Stimulated activated CD4-positive, alpha-beta T cell treated with anti-CD3 and anti-CD28 coated beads, Interleukin-2, amount 100 ng/mL, for 24 hours (primary cell): ENCODE data around the gene SCP2.

Source experiments
- DNase-seq, 2 donors: peaks; one replicate each; pipeline ENCODE4 v3.0.0-alpha.2; 2020

Gene SCP2

DNA sequence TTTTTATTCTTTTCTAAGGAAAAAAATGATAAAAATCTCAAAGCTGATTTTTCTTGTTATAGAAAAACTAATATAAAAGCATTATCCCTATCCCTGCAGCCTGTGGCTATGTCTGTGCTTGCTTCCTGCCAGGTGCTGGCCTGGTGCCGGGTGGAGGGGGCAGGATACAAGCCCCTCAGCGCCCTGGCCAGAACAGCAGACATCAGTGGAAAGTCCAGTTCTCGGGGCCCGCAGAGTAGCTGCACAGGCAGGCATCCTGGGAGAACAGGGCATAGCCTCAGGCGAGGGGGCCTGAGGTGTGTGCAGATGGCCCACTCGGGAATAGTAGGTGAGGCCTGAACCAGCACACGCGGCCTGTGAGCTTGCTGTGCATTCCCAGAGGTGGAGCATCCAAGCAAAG lies 158.3 kb downstream of the SCP2 start:
- DNase-seq = no peak

GRCh38 chr1:53086491-53087070 lies 159.5 kb downstream of the SCP2 start:
- DNase-seq = no peak

DNA sequence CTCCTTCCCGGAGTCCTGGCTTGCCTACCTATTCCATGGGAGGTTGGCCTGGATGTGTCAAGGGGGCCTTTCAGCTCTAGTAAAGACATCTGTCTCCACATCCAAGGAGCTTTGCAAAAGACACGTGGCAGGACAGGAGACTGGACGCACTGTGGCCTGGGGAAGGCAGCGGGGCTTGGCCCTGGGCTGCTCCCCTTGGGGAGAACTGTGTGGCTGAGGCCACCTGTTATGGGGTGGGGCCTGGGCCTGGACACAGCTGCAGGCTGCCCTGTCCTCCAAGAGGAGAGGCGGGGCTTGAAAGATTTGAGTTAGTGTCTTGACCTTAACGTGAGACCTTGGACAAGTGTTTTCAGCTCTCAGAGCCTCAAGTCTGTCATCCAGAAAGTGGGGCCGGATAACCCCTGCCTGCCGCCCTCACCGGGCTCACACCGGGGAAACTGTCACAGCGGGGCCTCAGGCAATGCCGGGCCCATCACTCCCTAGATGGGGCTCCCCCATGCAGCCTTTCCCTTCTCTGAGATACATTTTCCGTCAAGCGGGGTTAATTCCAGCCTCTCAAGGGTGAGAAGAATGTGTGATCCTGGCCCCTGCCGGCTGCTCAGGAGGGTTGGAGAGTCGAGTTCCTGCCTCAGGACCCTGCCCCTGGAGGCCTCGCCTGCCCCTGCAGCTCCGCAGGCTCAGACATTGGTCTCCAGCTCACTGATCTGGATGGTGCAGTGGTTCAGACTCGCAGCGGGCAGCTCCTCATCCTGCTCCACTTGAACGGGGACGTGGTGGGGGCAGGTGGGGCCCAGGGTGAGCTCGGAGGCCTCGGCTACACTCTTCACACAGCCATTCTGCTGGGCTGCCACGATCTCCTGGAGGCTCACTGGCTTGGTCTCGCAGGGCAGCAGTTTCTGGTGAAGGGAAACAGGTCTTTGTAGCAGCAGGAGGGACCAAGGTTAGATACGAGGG lies 160.5 kb downstream of the SCP2 start:
- no peak for DNase-seq

- DNase-seq = no peak
Observed at GRCh38 chr1:53088616-53089300, 161.7 kb downstream of the SCP2 start.

DNA sequence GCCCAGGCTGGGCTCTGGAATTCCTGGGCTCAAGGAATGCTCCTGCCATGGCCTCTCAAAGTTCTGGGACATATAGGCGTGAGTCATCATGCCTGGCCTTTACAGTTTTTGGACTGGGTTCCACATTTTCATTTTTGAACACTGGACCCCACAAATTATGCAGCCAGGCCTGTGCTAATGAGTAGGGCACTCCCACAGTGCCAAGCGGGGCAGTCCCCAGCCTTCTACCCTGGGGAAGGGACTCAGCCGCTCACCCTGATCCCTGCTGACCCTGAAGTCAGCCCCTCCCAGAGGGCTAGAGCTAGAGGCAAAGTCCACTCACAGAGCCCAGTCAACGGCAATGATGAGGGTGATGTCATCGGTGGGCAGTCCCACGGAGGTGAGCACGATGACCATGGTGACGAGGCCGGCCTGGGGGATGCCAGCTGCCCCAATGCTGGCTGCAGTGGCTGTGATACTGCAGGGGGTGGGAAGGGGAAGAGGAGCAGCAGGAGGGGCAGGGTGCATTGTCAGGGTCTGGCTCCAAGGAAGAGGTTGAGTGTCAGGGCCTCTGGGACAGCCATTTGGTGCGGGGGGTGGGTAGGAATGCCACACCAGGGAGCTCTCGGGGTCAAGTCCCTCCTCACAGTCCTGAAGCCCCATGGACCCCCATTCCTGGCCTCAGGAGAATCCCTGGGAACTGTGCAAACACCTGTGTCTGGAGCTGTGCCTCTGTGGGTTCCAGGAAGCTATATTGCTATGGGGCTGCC lies 162.6 kb downstream of the SCP2 start:
- DNase-seq = no peak

- DNase-seq = no peak
Observed at GRCh38 chr1:53090227-53091147, 163.4 kb downstream of the SCP2 start.

DNA sequence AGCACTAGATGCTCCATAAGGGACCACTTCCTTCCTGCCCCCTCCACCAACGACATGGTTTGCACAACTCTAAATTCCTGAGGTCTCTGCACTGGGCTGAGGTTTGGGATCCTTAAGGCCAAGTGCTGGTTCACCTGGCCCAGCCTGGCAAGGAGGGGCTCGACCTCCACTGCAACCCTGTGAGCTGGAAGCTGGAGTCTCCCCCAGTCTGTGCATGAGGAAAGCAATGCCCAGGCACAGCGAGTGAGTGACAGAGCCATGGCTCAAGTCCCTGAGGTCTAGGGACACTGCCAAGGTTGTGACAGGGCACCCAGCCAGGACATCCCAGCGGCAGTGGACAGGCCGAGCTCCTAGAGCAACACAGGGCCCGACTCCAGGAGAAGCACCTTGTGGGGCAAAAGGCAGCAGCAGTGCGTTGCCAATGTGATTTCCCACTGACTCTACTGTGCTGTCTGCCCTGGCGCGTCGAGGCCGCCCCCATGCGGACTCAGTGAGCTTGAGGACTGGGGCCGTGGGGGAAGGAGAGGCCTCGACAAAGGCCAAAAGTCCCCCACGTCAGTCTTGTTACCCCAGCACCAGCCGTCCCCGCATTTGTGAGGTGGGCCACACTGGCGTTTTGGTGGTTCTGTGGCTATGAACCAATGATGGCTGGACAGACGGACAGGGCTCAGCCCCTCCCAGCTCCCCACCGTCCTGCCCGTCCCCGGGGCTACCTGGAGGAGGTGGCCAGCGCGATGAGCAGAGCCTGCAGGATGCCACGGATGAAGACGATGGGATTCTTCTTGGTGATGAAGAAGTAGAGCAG lies 165.0 kb downstream of the SCP2 start:
- no peak for DNase-seq

DNA sequence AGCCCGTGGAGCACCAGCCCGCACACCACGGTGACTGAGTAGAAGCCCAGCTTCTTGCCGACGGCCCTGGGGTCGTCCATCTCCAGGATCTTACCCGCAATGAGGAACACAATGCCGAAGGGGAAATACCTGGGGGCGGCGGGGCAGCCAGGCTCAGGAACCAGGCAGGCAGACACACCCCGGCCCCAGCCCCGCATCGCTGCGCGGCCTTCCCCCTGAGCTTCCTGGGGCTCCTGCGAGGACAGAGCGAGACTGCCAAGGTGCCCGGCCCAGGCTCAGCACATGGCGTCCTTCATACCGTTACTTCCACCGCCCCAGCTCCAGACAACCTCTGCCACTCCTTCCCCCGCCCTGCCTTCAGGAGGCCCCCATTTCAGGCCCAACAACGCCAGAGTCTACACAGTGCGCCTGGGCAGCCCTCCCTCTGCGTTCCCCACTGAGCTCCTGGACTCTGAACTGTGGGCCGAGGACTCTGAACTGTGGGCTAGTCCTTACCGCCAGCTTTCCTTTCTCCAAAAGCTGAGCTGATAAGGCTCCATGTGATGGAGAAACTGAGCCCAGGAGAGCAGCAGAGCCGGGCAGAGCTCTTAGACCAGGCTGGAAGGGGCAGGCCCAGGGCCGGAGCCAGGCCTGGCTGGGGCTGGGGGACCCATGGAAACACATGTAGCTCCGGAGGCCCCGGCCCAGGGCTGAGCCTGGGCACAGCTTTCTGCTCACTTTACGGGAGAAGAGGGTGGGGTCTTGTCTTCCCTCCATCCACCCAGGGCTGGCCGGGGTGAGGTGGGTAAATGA lies 165.8 kb downstream of the SCP2 start:
- no peak for DNase-seq

DNA sequence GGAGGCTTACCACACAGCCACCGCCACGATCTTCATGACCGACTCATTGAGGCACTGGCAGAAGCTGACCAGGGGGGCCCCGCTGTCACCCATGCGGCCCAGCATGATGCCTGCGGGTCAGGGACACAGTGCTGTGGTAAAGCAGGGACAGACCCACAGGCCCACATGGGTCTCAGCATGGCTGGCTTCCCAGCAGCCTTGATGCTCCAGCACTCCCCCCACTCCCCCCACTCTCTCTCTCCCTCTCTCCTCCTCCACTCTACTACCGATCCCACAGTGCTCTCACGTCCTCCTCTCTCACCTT lies 166.3 kb downstream of the SCP2 start:
- no peak for DNase-seq

DNA sequence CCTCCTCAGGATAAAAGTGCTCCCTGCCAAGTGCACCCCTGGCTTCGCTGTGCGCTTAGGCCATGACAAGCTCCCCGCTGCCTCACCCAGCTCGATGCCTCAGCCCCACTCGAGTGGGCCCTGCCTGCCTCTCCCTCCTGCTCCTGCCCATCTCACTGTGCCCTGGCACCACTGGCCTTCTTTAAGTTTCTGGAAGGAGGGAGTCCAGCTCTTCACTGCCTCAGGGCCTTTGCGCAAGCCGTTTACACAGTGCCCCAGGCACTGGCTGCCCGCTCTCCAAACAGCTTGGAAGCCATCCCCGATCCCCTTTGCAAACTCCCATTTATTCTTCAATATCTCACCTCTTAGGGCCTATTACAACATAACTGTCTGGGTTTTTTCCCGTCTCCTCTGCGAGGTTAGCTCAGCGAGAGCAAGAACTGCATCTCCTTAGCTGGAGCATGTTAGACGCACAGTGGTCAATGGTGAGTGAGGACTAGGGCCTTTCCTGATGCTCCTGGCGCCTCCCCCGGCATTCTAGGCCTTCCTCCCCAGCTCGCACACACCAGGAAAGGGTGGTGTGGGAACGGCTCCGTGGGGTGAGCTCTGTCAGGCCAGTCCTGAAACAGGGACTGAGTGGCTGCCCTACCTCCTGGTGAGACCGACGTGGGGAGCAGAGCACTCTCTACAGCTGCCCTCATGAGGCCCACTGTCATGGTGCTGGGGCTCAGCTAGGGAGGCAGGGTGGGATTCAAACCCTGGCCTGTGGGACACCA lies 166.9 kb downstream of the SCP2 start:
- DNase-seq = no peak

- no peak for DNase-seq
Observed at GRCh38 chr1:53094533-53094919, 167.4 kb downstream of the SCP2 start.
